A549 treated with dexamethasone at 1 μM for 4 hours (cell line): ENCODE results near the gene ZNF83. TPM values are rescaled to one million over a fixed set of nuclear protein-coding genes. Genes with fewer than 3 reads are reported as not detected.

Experiments used
- total RNA-seq: library from RNA; stranded (reverse); fragments of 200-300 nt; extraction: Qiagen RNA extraction; gene quantifications from 5 replicates; pipeline ENCODE4 v1.2.3, GENCODE V29; 2022

Gene ZNF83
- 0.08 to 0.11 TPM (median 0.08 TPM) in 4 of 5 replicates, not detected in the other for total RNA-seq

GRCh38 chr19:52637718-52638585 is at the start of gene ZNF83:
Gene ZNF83 (minus strand): TSS chr19:52638355.

GRCh38 chr19:52570000-52570861 is 67.9 kb downstream of the ZNF83 start, which contains the start of gene ZNF701:
Gene ZNF701 (plus strand): TSS chr19:52570287. CDS start chr19:52574148, 3,861 bp downstream.

Other genes with a start within 250 kb of the ZNF83 start
- gene ZNF528, start 240.5 kb downstream of the ZNF83 start, total RNA-seq = 0.16 to 0.27 TPM (median 0.19 TPM) in 5 replicates
- gene ZNF534, start 209.2 kb downstream of the ZNF83 start, total RNA-seq = not detected in 5 replicates
- not detected in 5 replicates for gene ZNF578, start 184.8 kb downstream of the ZNF83 start, total RNA-seq
- 0.06 to 0.26 TPM (median 0.16 TPM) in 5 replicates for gene ZNF808, start 110.7 kb downstream of the ZNF83 start, total RNA-seq
- gene ZNF701, start 68.1 kb downstream of the ZNF83 start, total RNA-seq = 0.11 to 0.28 TPM (median 0.15 TPM) in 5 replicates
- 2.2 to 3.2 TPM (median 2.3 TPM) in 5 replicates for gene ZNF611, start 96.7 kb upstream of the ZNF83 start, total RNA-seq
- 0.09 to 0.59 TPM (median 0.18 TPM) in 5 replicates for gene ZNF600, start 148.4 kb upstream of the ZNF83 start, total RNA-seq
- 0.53 to 1.5 TPM (median 0.70 TPM) in 5 replicates for gene ZNF28, start 183.3 kb upstream of the ZNF83 start, total RNA-seq
- gene ZNF468, start 219.3 kb upstream of the ZNF83 start, total RNA-seq = 0.35 to 0.60 TPM (median 0.53 TPM) in 5 replicates